HTERT RPE-1 (cell line): ENCODE results near the gene TNFAIP8L1.

Experiments
- in situ Hi-C: fragments of 300-500 bp; cut with MboI; formaldehyde crosslinking; loops from 4 replicates; pipeline ENCODE4 v1.14.3; 2020; ENCODE audit warnings: low sequenced_read_pairs

The TNFAIP8L1 gene

DNA sequence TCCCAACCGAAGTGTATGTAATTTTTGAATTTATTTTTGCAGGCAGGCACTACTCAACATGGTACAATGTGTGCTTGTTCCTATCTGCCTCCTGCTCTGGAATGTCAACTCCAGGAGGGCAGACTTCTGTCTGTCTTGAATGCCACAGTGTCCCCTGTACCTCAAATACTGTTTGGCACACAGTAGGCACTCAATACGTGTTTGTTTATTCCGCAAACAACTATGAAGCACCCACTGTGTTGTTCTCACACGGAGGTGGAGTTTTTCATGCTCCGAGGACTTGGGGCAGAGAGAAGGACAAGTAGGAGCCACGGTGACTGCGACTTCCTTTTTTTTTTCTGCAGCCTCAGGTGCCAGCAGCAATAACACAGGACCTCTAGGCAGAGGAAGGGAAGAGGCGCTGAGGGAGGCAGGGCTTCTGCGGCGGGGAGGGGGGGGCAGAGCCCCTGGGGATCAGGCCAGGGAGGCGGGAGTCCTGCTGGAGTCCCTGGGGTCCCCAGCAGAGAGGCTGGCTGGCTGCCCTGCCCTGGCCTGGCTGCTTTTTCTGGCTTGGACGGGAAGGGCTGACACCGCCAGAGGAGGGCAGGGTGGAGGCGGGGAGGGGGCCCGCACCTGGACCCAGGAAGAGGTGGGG, 29.3 kb upstream of the TNFAIP8L1 start:
- in situ Hi-C loops = no loop called here

GRCh38 chr19:4613254-4613751, 26.0 kb upstream of the TNFAIP8L1 start:
- in situ Hi-C loops = no loop called here

- in situ Hi-C loops = no loop called here
These were observed 21.3 kb upstream of the TNFAIP8L1 start for GRCh38 chr19:4618019-4618418.

DNA sequence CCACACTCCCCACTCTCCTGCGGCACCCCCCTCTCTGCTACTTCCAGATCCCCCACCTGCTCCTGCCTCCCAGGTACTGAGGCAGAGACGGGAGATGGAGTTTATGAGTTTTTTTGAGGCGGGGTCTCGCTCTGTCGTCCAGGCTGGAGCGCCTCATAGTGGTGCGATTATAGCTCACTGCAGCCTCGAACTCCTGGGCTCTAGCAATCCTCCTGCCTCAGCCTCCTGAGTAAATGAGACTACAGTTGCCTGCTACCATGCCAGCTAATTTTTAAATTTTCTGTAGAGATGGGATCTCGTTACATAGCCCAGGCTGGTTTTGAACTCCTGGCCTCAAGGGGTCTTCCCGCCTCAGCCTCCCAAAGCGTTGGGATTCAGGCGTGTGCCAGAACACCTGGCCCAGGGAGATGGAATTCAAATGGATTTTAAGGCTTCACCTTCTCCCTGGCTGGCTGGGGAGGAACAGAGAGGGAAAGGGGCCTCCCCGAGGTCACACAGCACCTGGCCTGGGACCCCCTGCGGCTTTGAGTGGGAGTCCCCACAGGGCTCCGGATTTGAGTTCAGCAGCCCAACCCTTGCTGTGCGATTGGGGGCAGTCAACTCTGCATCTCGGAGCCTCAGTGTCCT, 19.5 kb upstream of the TNFAIP8L1 start:
- in situ Hi-C loops = no loop called here

DNA sequence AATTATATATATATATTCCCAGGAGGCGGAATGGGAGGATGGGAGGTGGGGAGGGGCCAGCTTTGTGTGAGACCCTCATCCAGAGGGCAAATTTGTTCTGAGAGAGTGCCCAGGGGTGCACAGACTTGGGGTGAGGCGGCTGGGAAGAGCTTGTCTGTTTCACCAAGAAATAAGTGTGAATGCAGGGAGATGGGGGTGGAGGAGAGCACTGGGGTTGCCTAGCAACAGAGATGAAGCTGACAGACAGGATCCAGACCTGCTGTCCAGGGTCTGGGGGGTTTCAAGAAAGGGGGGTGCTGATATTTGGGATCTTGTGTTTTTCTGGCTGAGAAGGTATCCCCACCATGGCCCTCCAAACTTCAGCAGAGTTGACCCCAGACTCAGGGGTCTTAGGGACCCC, 18.6 kb upstream of the TNFAIP8L1 start:
- in situ Hi-C loops = no loop called here

DNA sequence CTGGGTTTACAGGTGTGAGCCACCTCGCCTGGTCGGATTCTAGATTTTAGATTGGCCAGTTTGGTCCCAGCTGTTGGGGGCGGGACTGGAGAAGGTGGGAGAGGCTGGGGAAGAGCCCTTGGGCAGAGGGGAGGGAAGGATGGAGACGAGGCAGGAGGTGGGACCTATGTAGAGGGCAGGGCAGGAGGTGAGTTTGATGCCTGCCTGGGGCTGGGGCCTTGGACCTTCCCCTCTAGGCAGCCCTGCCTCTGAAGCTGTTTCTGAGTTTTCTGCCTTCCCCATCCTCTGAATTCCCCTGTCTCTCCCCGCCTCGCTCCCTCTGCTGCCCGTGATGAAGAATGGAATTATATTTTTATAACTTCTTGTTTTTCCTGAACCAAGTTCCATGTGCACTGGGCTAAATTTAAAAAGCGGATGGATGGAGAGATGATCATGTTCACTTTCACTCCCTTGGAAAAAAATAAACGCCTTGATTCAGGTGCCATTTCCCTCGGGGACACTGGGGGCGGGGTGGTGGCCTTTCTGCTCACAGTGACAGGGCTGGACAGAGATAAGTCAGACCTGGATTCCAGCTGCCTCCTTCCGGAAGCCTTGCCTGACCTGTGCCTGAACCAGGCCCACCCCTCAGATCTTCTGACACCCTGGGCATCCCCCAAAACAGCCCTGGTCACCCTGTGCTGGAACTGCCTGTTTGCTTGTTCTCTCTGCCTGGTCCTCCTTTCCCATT, 16.5 kb upstream of the TNFAIP8L1 start:
- in situ Hi-C loops = no loop called here

DNA sequence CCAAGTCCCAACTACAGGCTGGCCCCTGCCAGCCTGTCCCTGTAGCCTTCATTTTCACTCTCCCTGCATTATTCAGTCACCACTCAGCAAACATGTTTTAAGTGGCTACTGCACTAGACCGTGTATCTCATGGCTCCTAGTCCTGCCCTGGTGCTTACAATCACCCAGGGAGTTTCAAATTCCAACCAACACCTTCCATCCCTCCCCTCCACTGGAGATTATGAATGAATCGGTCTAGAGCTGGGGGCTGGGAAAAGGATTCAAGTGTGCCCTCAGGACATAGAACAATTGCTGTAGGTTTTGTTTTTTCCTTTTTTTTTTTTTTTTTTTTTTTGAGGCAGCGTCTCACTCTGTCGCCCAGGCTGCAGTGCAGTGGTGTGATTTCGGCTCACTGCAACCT, 15.0 kb upstream of the TNFAIP8L1 start:
- in situ Hi-C loops = no loop called here

- in situ Hi-C loops = no loop called here
These were observed 14.5 kb upstream of the TNFAIP8L1 start for GRCh38 chr19:4624733-4625362.

GRCh38 chr19:4633140-4633967, 6.0 kb upstream of the TNFAIP8L1 start:
- in situ Hi-C loops = no loop called here

DNA sequence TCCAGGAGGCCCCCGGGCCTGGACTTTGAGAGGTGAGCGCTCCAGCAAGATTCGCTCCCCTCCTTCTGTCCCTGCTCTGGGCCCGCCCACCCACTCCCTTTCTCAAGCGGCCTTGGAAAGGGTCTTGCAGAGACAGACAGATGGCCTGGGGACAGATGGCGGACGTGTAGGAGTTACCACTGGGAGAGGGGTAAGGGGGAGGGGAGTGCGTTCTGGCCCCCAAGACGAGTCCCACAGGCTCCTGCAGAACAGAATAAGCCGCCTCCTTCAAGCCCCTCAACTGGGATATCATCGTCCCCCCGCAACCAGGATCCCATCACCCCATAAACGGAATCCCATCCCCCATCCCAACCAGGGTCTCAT, 3.6 kb upstream of the TNFAIP8L1 start:
- in situ Hi-C loops = no loop called here

GRCh38 chr19:4636151-4636717, 3.1 kb upstream of the TNFAIP8L1 start:
- in situ Hi-C loops = no loop called here

DNA sequence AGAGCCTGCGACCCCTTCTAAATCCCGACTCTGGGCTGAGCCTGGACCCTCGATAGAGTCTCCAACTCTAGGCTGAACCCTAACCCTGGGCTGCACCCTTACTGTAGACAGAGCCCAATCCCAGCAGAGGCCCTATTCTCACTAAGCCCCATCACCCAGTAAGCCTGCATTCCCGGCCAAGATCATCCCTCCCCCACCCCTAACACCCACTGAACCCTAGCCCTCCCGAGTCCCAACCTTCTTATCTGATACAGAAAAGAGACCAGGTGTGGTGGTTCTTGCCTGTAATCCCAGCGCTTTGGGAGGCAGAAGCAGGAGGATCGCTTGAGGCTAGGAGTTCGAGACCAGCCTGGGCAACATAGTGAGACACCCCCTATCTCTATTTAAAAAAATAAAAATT, 2.6 kb upstream of the TNFAIP8L1 start:
- in situ Hi-C loops = no loop called here

- in situ Hi-C loops = no loop called here
These were observed 999 bp upstream of the TNFAIP8L1 start for GRCh38 chr19:4638317-4638716.

DNA sequence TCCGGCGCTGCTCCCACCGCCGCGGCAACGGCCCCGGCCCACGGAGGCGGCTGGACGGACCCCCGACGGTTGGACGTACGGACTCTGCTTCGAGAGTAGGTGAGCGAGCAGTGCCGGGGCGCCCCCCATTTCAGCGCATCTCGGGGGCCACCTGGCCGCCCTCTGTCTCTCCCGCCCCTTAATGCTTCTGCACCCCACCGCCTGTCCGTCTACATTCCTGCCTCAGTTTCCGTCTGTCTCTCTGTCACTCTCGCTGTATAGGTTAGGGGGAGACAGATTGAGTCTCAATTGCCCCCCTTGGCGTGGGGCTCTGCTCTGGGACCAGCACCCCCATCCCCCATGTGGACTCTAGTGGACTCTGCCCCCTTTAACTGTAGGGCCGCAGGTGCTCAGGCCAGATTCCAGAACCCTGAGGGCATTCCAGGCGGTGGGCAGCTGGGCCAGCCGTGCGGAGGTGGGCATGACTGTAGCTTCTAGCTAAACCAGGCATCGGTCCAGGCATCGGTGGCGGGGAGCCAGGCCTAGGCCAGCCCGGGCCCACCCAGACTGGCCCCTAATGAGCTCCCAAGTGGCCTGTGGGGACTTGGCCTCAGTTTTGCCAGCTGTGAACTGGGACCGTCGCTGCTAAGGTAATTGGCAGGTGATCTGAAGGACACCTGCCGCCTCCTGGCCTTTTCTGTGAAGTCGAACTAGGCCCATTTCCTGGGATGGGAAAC, 373 bp downstream of the TNFAIP8L1 start:
- in situ Hi-C loops = no loop called here

DNA sequence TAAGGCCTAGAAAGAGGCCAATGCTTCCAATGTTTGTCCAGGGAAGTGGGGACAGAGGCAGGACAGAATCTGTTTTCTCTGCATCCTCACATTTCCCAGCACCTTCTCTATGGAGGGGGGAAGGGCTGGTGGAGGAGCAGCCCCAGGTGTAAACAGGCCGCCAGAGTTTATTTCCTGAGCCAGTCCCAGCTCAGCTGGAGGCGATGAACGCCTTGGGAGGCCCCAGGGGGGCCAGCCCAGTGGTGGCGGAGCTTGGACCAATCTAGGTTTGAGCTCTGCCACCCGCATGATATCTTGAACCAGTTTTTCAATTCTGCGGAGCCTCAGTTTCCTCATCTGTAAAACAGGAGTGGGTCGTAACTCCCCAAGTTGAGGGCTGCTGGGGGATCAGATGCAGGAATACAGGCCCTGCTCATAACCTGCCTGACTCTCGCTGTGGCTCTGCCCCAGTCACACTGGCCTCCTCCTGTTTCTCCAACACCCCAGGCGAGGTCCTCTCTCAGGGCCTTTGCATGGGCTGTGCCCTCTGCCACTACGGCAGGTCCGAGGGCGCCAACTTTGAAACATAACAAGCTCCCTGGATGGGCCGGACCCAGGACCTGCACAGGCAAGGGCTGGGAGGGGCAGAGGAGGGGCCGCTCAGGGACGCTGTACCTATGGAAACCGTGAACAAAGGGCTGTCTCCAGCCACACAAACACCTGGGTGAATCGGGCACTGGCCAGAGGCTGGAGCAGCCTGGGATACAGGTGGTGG, 1.1 kb downstream of the TNFAIP8L1 start:
- in situ Hi-C loops = no loop called here

GRCh38 chr19:4641132-4641531, 1.8 kb downstream of the TNFAIP8L1 start:
- in situ Hi-C loops = no loop called here

DNA sequence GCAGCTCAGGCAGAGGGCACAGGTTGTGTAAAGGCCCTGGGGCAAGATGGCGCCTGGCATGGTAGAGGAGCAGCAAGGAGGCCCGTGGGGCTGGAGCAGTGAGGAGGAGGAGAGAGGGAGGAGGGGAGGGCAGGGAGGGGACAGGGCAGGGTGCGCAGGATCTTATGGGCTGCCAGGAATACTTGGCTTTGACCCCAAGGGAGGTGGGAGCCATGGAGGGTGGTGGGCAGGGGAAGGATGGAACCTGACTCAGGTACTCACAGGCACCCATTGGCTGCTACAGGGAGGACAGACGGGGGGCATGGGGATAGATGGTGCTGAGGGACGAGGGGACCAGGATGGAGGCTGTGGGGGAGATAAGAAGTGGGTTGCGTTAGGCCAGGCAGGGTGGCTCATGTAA, 3.3 kb downstream of the TNFAIP8L1 start:
- in situ Hi-C loops = no loop called here

DNA sequence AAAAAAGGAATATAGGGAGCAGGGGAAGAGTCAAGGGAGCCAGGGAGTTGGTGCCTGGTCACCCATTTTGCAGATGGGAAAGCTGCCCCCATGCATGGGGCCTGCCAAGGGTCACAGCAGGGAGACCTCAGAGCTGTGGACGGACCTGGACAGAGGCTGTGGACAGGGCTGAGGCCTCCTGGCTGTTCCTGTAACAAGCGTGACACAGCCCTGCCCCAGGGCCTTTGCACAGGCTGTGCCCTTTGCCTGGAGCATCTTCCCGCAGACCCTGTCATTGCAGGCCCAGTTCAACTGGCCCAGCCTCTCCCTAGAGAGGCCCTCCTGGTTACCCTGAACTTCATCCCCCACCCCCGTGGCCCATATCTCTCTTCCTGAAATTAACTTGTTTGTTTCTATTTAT, 6.4 kb downstream of the TNFAIP8L1 start:
- in situ Hi-C loops = no loop called here
